AG09309 (cell line): ENCODE data around the gene CWC27.

Experiments used
- DNase-seq: peaks from one replicate; pipeline ENCODE4 v3.0.0-alpha.2; 2010; ENCODE audit warnings: low read depth
- H3K4me3 ChIP-seq: 2 replicates; pipeline ENCODE4 v1.5.1; 2011; ENCODE audit warnings: mild to moderate bottlenecking, low read depth, low read length, moderate library complexity; ENCODE audit not compliant: control insufficient read depth
- CTCF ChIP-seq: IDR thresholded peaks from 2 replicates; pipeline ENCODE4 v1.5.1; 2011; ENCODE audit warnings: mild to moderate bottlenecking, low read depth, low read length, inconsistent platforms; ENCODE audit not compliant: insufficient read depth, control insufficient read depth; ENCODE audit errors: missing control alignments

CWC27 gene

GRCh38 chr5:64784451-64785025 lies 15.8 kb downstream of the CWC27 start:
- H3K4me3 ChIP-seq = no peak overlapping the region
- DNase-seq = peak; percentile 49

GRCh38 chr5:64786372-64786771 lies 17.6 kb downstream of the CWC27 start:
- no peak overlapping the region for H3K4me3 ChIP-seq
- no peak for DNase-seq
- no peak for TF ChIP-seq CTCF

More at GRCh38 chr5:64784451-64785025, 15.8 kb downstream of the CWC27 start:
- peak; percentile 79 for TF ChIP-seq CTCF

GRCh38 chr5:64788156-64788555 lies 19.4 kb downstream of the CWC27 start:
- TF ChIP-seq CTCF = no peak

GRCh38 chr5:64789457-64789856 lies 20.7 kb downstream of the CWC27 start:
- no peak overlapping the region for H3K4me3 ChIP-seq
- TF ChIP-seq CTCF = no peak
- DNase-seq = no peak

More at GRCh38 chr5:64788156-64788555, 19.4 kb downstream of the CWC27 start:
- H3K4me3 ChIP-seq = no peak overlapping the region
- DNase-seq = no peak

- no peak for TF ChIP-seq CTCF
- no peak for DNase-seq
- no peak overlapping the region for H3K4me3 ChIP-seq
These were observed 21.5 kb downstream of the CWC27 start for GRCh38 chr5:64790210-64790609.

GRCh38 chr5:64792469-64792868 lies 23.7 kb downstream of the CWC27 start:
- no peak overlapping the region for H3K4me3 ChIP-seq
- no peak for DNase-seq
- TF ChIP-seq CTCF = no peak
